Jurkat, Clone E6-1 (cell line): ENCODE measurements around the gene EYS.

Experiments
- DNase-seq: peaks from one replicate; pipeline ENCODE4 v3.0.0-alpha.2; 2011; ENCODE audit warnings: low read depth, low spot score
- H3K4me3 ChIP-seq: 2 replicates; pipeline ENCODE4 v1.5.1; 2011; ENCODE audit warnings: mild to moderate bottlenecking, low read length, control low read depth, moderate library complexity

The EYS gene

DNA sequence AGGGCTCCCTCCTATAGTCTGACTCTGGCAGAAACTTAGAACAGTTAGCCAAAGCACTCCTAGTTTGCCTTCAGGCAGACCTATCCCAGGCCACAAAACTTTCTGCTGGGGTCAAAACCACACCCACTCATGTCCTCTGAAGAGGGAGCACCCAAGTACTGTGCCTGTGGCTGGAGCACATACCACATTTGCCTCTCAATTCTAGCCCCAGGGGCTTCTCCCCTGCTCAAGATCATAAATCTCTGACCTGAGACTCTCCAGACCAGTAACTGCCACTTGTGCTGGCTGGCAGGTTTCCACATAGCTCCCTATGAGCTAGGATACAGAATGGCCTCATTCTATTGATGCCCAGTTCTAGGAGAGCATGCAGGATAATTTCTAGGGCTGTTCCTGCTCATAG is 781.0 kb downstream of the EYS start:
- DNase-seq = no peak
- H3K4me3 ChIP-seq = no peak overlapping the region

DNA sequence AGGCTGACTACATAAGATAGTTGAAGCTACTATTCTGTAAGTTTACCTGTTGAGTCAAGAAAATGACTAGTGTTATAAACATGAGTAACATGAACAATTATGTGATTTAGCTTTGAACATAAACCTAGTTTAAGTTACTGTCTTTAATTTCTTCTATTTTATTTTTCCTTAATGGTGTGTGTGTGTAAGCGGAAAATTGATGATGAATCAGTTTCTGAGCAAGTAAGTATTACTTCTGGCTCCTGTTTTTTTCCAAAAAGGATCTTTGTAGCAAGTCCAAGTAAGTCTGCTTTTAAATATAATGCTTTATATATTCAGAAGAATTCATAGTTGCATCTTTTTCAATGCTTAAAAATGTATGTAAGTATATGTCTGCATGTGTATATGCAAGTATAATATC is 786.8 kb downstream of the EYS start:
- no peak for DNase-seq
- H3K4me3 ChIP-seq = no peak overlapping the region

DNA sequence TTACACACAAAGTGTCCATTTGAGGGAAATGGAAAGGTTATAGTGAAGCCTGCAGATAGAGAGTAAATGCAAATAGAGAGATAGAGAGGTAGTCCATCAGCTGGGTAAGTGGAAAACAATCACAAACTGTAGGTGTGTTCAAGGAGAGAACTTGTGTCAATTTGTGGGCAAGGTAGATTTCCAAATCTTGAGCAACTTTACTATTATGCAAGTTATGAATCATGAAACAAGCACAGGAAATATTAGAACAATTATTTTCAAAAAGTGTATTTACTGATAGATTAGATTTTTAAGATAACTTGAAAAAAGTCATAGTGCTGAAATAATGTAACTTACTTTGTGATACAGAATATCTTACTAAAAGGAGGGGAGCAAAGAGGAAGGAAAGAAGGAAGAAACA is 792.9 kb downstream of the EYS start:
- H3K4me3 ChIP-seq = no peak overlapping the region
- DNase-seq = no peak

DNA sequence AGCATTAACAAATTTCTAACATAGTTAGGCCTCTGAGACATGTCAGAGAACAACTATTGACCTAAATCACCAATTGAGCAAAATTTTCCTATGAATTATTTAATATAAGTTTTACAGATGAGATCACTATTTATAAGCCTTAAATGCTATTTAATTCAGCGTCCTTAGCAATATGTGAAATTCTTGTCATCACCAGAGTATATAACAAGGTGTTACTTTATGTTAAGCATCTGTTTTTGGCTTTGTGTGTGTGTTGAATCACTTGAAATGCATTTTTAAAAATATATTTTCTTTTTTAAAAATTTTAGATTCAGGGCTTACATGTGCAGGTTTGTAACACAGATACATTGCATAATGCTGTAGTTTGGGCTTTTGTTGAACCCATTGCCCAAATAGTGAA is 794.1 kb downstream of the EYS start:
- DNase-seq = no peak
- H3K4me3 ChIP-seq = no peak overlapping the region

DNA sequence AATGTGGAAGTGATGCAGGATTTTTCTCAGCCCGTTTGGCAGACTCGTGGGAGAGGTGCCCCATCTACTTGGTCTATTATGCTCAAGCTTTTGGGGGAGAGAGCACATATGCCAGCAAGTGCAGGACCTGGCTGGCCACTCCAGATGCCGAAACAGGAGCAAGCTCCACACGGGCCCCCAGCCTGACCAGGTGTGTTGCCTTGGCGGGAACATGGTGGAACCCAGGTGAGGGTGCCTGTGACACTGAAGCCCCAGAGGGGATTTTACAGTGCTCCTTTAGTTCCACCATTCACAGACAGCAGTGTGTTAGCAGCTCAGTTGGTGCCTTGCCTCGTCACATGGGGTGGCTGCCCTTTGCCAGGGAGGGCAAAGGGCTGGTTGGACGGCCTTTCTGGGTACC is 798.9 kb downstream of the EYS start:
- no peak overlapping the region for H3K4me3 ChIP-seq
- no peak for DNase-seq

DNA sequence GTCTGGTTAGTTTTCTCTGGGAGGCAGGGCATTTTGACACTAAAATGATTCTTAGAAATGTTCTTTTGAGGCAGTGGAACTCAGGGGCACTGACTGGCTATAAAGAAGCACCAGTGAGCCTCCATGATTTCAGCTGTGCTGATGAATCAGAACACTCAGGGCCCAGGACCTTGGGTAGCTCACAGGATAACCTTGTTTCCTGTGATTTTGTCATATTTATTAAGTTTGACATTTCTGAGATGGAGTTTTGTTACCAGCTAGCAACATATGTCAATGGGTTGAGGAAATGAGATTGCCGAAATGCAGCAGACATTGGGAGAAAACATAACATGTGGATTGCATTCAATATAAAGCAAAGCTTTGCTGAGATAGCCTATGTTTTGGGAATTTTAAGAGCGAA is 802.4 kb downstream of the EYS start:
- DNase-seq = no peak
- no peak overlapping the region for H3K4me3 ChIP-seq

DNA sequence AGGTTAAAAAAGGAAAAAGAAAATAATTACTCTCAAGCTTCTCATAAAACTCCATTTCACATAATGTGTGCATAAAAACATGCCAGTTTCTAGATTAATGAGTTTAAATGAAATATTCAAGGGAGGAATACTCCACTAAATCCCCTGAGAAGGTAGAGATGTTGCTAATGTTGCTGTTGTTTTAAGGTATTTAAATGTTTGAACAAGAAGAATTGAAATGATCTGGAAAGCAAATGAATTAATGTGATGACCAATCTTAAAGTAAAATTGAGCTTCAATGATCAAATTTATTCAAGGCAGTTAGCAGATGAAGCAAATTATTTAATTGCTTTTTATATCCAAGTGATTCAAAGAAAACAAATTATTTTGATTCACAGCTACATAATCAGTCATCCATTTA is 804.4 kb downstream of the EYS start:
- no peak overlapping the region for H3K4me3 ChIP-seq
- no peak for DNase-seq

DNA sequence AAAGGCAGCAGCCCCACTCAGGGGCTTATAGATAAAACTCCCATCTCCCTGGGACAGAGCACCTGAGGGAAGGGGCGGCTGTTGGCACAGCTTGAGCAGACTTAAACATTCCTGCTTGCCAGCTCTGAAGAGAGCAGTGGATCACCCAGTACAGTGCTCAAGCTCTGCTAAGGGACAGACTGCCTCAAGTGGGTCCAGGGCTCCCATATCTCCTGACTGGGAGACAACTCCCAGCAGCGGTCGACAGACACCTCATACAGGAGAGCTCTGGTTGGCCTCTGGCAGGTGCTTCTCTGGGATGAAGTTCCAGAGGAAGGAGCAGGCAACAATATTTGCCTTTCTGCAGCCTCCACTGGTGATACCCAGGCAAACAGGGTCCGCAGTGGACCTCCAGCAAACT is 810.1 kb downstream of the EYS start:
- DNase-seq = no peak

DNA sequence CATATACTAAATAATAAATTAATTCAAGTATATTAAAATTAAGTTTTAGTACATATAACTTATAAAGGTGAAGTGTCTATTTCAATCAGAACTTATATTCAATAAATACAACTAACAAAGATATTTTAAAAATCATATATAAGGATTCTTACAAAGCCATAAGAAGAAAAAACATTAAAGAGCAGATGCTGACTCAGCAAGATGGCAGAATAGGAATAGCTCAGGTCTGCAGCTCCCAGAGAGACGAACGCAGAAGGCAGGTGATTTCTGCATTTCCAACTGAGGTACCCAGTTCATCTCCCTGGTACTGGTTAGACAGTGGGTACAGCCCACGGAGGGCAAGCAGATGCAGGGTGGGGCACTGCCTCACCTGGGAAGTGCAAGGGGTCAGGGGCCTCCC is 811.1 kb downstream of the EYS start:
- no peak overlapping the region for H3K4me3 ChIP-seq
- no peak for DNase-seq

More for the DNA sequence above, 810.1 kb downstream of the EYS start:
- H3K4me3 ChIP-seq = no peak overlapping the region

DNA sequence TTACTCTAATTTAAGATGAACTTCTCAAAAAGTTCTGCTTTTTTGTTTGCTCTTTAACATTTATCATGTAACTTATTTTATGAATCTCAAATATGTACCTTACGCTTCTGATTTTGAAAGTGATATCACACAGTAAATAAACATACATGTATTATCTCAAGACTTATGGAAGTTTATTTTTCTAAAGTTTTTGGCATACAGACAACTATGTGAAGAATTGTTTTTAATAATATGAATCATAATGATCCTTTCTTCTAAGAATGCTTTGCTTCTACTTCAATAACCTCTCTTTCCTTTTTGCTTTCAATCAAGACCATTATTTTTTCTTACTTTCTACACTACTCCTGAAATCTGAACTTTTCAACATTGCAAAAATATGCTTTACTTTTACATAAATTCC is 816.4 kb downstream of the EYS start:
- H3K4me3 ChIP-seq = no peak overlapping the region
- no peak for DNase-seq

DNA sequence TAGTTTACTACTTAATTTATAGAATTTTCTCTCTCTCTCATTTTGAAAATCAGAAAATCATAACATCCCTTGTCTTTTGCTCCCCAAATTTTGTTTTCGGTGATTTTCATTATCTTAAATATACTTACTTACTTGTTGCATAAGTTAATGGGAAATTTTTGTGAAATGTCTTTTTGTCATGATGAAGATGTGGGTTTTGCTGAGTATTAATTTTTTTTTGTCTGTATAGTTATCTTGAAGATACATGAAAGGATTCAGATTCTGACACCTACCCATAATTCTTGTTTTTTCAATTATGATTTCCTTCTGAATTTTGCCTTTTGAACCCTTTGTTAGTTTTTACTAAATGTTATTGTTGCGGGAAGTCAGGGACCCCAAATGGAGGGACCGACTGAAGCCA is 817.9 kb downstream of the EYS start:
- H3K4me3 ChIP-seq = no peak overlapping the region

DNA sequence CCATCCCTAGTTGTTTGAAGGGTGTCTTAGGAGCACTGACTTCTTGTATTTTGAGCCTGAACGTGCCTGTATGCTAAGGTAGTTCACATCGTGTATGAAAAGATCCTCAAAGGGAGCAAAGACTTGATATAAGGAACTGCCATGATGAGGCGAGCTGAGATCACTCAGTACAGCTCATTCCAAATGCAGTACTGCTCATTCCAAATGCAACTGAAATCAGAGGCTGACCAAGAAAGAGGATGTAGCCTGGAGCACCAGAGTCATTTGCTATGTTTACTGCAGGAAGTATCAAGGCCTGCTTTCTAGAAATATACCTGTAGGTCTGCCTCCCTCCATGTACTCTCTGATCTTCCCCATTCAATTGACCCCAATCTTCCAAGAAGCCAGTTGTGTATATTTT is 832.2 kb downstream of the EYS start:
- no peak overlapping the region for H3K4me3 ChIP-seq
- DNase-seq = no peak

More for the DNA sequence above, 817.9 kb downstream of the EYS start:
- DNase-seq = no peak

DNA sequence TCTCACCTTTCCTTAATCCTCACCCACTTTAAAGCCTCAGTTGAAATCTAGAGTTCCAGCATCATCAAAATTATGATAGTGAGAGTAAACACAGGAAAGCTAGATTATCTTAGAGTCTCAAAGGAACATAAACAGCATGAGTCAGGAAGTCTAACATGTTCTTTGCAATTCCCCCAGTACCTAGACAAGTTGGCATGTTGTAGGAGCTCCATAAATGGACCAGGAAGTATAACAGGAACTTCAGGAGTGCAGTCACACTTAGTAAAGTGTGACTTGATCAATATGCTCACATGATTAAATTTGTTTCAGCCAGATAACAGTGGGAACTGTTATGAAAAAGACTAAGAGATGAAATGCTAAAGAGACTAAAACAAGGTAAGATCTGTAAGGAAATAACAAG is 834.4 kb downstream of the EYS start:
- no peak overlapping the region for H3K4me3 ChIP-seq

DNA sequence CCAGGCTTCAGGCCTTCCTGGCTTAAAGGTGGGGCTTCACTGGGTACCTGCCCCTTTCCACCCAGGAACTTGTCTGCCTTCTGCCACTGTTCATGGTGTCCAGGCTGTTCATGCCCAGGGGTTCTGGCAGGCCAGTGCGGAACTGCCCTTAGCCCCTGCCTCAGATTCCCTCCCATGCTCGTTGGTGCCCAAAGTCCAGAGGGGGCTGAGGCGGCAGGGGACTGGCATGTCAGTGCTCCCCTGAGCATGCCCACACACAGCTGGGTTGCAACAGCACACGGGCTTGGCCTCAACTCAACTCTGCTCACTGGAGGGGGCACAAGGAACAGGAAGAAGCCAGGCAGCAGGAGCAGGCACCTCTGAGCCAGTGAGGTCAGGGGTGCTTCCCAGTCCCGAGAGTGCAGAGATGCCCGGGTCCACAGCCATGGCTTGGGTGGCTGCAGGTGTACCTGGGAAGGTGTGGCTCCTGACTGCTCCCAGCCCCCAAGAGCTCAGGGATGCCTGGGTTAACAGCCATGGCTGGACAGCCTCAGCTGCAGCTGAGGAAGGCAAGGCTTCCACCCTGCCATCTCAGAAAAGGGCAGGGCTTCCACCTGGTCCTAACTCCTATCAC is 845.9 kb downstream of the EYS start:
- no peak for DNase-seq
- H3K4me3 ChIP-seq = no peak overlapping the region

More for the DNA sequence above, 834.4 kb downstream of the EYS start:
- no peak for DNase-seq

DNA sequence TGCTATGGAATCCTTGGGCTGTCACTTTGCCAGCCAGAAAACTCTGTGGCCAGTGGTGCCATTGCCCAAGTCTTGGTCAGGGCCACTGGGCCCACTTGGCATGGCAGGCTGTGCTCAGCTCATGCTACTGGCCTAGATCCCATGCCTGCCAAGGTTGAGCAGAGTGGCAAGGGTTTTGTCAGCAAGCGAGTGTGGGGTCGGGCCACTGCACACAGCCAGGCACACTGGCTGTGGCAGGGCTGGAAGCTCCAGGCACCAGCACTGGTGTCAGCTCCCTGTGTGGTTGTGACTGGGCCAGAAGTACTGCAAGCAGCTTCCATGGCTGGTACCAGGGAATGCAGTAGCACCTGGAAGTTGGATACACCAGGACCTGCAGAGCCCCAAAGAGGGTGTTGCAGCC is 846.8 kb downstream of the EYS start:
- DNase-seq = no peak
- H3K4me3 ChIP-seq = no peak overlapping the region

DNA sequence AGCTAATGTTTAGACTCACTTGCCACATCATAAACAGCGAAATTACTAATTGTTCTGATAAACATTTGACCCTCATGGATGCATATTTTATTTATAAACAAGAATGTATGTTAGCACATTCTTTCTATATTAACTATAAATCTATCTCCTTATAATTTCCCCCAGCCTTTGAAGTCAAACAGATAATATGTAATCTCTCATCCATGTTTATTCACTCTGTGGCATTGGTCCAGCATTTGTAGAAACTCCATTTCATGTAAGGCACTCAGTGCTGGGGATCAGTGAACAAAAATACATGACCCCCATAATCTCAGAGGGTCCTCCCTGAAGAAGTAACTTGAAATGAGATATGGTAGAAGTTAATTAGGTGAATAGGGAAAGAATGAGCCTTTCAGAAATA is 856.9 kb downstream of the EYS start:
- DNase-seq = no peak
- no peak overlapping the region for H3K4me3 ChIP-seq

DNA sequence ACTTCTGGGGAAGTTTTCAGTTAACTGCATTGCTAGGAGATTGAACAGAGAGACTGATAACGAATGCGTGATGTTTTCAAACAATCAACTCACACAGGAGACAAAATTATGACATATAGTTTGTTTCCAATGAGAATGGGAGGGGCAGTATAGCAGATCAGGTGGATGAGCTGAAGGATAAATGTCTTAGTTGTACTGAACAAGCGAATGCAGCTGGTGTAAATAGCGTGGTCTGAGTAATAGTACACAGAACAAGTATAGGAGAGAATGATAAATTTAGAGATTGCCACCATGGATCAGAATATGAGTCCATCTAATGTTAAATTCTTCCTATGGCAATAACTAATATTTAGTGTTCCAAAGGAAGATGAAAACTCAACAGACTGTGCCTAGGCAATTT is 858.6 kb downstream of the EYS start:
- DNase-seq = no peak
- H3K4me3 ChIP-seq = no peak overlapping the region

DNA sequence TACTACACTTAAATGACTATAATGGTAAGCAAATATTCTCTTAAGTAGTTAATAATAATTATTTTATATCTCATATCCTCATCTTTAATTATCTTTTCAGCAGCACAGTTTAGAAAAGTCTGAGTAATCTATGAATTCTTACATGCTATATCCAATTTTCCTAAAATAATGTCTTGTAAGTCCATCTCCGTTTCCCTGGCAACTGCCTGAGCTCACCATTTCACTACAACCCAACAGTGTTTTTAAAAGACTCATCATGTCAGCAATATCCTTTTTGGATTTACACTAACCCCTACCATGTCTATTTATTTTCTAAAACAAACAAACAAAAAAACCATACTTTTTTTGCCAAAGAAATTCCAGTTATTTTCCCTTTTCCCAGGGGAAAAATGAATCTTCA is 859.6 kb downstream of the EYS start:
- H3K4me3 ChIP-seq = no peak overlapping the region
- no peak for DNase-seq

DNA sequence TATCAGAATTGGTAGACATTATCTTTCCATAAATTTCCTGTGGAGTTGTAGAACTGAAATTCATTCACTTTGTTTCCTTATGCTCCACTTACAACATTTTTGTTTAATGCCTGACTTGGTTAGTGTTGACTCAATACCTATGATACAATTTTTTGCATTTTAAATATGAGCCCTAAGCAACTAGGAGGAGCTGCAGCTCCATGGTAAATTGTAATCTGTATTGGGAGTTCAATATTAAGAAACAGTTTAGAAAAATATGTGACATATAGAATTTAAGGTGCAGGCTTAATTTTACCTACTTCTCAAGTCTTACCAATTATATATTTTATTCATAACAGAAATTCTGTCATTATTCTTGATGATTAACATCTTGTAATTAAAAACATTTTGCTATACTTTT is 868.3 kb downstream of the EYS start:
- H3K4me3 ChIP-seq = no peak overlapping the region
- no peak for DNase-seq

DNA sequence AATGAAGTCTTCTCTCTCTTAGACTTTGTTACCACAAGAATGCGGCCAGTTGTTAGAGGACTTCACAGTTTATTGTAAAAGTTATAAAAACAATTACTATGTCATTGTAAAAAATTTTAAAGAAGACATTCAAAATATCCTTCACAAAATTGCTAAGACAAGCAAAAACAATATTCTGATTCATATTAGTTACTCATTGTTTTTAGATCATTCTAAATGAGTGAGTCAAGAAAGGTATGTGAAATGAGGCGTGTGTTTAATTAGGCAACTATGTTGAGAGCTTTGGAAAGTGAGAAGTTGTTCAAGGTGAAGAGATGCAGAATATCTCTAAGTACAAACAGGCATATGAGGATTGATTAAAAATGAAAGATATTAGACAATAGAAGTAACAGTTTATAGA is 875.3 kb downstream of the EYS start:
- no peak overlapping the region for H3K4me3 ChIP-seq
- DNase-seq = no peak

DNA sequence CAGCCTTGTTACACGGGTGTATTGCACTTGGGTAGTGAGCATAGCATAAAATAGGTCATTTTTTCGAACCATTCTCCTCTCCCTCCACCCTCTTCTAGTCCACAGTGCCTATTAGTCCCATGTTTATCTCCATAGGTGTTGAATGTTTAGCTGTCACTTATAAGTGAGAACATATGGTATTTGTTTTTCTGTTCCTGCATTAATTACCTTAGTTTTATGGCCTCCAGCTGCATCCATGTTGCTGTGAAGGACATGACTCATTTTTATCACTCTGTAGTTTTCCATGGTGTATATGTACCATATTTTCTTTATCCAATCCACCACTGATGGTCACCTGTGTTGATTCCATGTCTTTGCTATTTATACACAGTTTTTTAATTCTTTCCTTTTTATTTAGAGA is 889.5 kb downstream of the EYS start:
- no peak for DNase-seq
- H3K4me3 ChIP-seq = no peak overlapping the region

DNA sequence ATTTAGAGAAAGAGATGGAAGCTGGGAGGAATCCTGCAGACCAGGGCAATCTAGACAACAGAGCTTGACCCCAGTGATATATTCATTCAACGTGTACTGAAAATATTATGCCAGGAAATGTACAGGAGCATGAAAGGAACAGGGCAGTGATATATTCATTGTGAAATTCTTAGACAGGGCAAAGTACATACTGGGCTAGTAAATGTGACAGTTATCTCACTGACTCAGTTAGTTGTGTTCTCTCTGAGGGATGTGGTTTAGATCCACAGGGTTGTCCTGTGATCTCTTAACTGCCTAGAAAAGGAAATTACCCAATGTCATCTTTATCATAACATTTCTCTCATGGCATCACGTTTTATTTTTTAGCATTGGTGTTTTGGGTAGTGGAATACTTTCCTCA is 891.3 kb downstream of the EYS start:
- H3K4me3 ChIP-seq = no peak overlapping the region
- DNase-seq = no peak
